ENCODE data around the gene TMEM132C. TPM values are rescaled to one million over a fixed set of nuclear protein-coding genes. Genes with fewer than 3 reads are reported as not detected.

Gene TMEM132C
- total and polyA plus RNA-seq, 2 of the 4 experiments (the other 2 are of a cell fraction), result not detected

DNA sequence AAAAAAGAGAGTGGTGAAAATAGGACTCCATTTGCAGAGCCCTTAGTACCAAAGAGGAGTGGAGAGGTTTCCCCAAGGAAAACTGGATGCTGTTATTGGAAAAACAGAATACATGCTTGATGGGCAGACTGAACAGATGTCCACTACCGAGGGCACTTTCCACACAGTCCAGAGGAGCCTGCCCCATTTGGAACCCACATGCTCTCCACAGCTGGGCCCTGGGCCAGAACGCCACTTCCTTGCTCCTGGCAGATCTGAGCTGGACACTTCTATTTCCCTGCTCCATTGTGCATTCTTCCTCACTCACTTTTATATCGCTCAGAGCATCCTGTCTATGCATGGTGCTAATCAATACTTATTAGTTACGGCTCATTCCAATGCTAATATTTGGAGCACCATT is 306.9 kb downstream of the TMEM132C start:
- BruUV-seq (replicated peaks), result no TSS peak

More for the DNA sequence above, 306.9 kb downstream of the TMEM132C start:
- Histone ChIP-seq H2AK5ac (ENCODE audit: low read depth, low read length) (no peak overlapping the region), H3K4ac (ENCODE audit: low read depth, low read length) (no peak overlapping the region), H3K27me3 (ENCODE audit: control insufficient read depth, insufficient read depth, low read length) (no peaks in the 10 kb centered on the region), H3K9me1 (ENCODE audit: insufficient read depth, low read length) (no peaks in the 10 kb centered on the region), H3K23ac (ENCODE audit: low read depth, low read length) (no peak overlapping the region), H3K14ac (replicated peaks; ENCODE audit: low read depth, low read length) (no peak overlapping the region), H2BK20ac (ENCODE audit: low read depth, low read length) (no peak overlapping the region), H3K9me3 (ENCODE audit: control insufficient read depth, insufficient read depth, low read length) (peaks cover 27% of the 10 kb centered on the region), H4K5ac (ENCODE audit: low read depth, low read length) (no peak overlapping the region), H4K91ac (ENCODE audit: insufficient read depth, low read depth, low read length) (no peak overlapping the region), H3K4me1 (ENCODE audit: control insufficient read depth, insufficient read depth, low read length) (no peaks in the 10 kb centered on the region), H3K27ac (ENCODE audit: insufficient read depth, low read length) (no peak overlapping the region), H2BK5ac (ENCODE audit: low read depth, low read length, poor library complexity, severe bottlenecking) (no peak overlapping the region), H3K4me3 (ENCODE audit: insufficient read depth, low read depth, low read length) (no peak overlapping the region), H3K79me1 (ENCODE audit: low read depth in 1 of 2, low read length in 2 of 2) (no peaks in the 10 kb centered on the region), H3K9ac (ENCODE audit: low read depth, low read length) (no peak overlapping the region), H2BK15ac (ENCODE audit: low read depth, low read length) (no peak overlapping the region), H3K56ac (ENCODE audit: extremely low read depth, insufficient read depth, low read length) (no peak overlapping the region), H4K8ac (ENCODE audit: low read depth in 2 of 2, low read length in 2 of 2) (no peak overlapping the region), H3K18ac (ENCODE audit: low read depth, low read length) (no peak overlapping the region), H2BK120ac (ENCODE audit: low read depth, low read length) (no peak overlapping the region), H2AFZ (replicated peaks; ENCODE audit: low read length, poor library complexity) (no peak overlapping the region), H2AK9ac (replicated peaks; ENCODE audit: low read depth, low read length, poor library complexity) (no peak overlapping the region), H3K4me2 (ENCODE audit: low read depth, low read length) (no peak overlapping the region), H3K36me3 (ENCODE audit: control insufficient read depth, insufficient read depth, low read length) (no peaks in the 10 kb centered on the region), H4K20me1 (ENCODE audit: insufficient read depth, low read length) (no peaks in the 10 kb centered on the region)
- intact Hi-C loops (cut with micrococcal nuclease) (no loop called here), in situ Hi-C loops (cut with MboI; ENCODE audit: low sequenced_read_pairs) (no loop called here), dilution Hi-C loops (cut with HindIII; ENCODE audit: low sequenced_read_pairs, unreplicated experiment) (no loop called here)
- 53% methylated on average over 2 of the region's 4 CpGs; no CpG with 5 or more reads in 1 of the 2 experiments for WGBS, 2 experiments (ENCODE audit: extremely low coverage in 2 of 2, insufficient read length in 1 of 2)
- ATAC-seq (ENCODE audit: low read depth), result no peak
- ChIA-PET POLR2A (ENCODE audit: unreplicated experiment) (no interaction called here), CTCF (no interaction called here)
- TF ChIP-seq MAZ (IDR thresholded peaks at IDR 0.05; ENCODE audit: borderline replicate concordance, low read depth, low read length) (no peak), MAFK (IDR thresholded peaks at IDR 0.05; ENCODE audit: low read depth, low read length) (no peak), SMC3 (IDR thresholded peaks at IDR 0.05; ENCODE audit: low read depth, low read length) (no peak), CEBPB (IDR thresholded peaks at IDR 0.05; ENCODE audit: low read depth, low read length) (no peak), MXI1 (IDR thresholded peaks at IDR 0.05; ENCODE audit: borderline replicate concordance, low read depth, low read length) (no peak), POLR2A (IDR thresholded peaks at IDR 0.05; ENCODE audit: low read depth, low read length) (no peak), RFX5 (IDR thresholded peaks at IDR 0.05; ENCODE audit: low read depth, low read length) (no peak), BHLHE40 (IDR thresholded peaks at IDR 0.05; ENCODE audit: low read depth, low read length) (no peak), FOS (IDR thresholded peaks at IDR 0.05; ENCODE audit: low read depth, low read length) (no peak), RCOR1 (IDR thresholded peaks at IDR 0.05; ENCODE audit: insufficient replicate concordance, low read length) (no peak), CHD1 (IDR thresholded peaks at IDR 0.05; ENCODE audit: low read depth, low read length) (no peak), RAD21 (IDR thresholded peaks at IDR 0.05; ENCODE audit: low read length) (no peak), NFE2L2 (IDR thresholded peaks at IDR 0.05; ENCODE audit: low read depth, low read length) (no peak)
- TF ChIP-seq, protein P1, sequence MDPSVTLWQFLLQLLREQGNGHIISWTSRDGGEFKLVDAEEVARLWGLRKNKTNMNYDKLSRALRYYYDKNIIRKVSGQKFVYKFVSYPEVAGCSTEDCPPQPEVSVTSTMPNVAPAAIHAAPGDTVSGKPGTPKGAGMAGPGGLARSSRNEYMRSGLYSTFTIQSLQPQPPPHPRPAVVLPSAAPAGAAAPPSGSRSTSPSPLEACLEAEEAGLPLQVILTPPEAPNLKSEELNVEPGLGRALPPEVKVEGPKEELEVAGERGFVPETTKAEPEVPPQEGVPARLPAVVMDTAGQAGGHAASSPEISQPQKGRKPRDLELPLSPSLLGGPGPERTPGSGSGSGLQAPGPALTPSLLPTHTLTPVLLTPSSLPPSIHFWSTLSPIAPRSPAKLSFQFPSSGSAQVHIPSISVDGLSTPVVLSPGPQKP (IDR thresholded peaks at IDR 0.05; ENCODE audit: borderline replicate concordance, low read depth, low read length), result no peak
- TF ChIP-seq, protein P2, sequence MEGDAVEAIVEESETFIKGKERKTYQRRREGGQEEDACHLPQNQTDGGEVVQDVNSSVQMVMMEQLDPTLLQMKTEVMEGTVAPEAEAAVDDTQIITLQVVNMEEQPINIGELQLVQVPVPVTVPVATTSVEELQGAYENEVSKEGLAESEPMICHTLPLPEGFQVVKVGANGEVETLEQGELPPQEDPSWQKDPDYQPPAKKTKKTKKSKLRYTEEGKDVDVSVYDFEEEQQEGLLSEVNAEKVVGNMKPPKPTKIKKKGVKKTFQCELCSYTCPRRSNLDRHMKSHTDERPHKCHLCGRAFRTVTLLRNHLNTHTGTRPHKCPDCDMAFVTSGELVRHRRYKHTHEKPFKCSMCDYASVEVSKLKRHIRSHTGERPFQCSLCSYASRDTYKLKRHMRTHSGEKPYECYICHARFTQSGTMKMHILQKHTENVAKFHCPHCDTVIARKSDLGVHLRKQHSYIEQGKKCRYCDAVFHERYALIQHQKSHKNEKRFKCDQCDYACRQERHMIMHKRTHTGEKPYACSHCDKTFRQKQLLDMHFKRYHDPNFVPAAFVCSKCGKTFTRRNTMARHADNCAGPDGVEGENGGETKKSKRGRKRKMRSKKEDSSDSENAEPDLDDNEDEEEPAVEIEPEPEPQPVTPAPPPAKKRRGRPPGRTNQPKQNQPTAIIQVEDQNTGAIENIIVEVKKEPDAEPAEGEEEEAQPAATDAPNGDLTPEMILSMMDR (conservative IDR thresholded peaks at IDR 0.05; ENCODE audit: low read depth, low read length), result no peak
- TF ChIP-seq, protein P3, sequence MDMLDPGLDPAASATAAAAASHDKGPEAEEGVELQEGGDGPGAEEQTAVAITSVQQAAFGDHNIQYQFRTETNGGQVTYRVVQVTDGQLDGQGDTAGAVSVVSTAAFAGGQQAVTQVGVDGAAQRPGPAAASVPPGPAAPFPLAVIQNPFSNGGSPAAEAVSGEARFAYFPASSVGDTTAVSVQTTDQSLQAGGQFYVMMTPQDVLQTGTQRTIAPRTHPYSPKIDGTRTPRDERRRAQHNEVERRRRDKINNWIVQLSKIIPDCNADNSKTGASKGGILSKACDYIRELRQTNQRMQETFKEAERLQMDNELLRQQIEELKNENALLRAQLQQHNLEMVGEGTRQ (IDR thresholded peaks at IDR 0.05; ENCODE audit: low read depth, low read length), result no peak
- no peak for DNase-seq

All from IMR-90 (cell line).